ENCODE measurements around the gene MRPS9. TPM values are rescaled to one million over a fixed set of nuclear protein-coding genes. Genes with fewer than 3 reads are reported as not detected.

Gene MRPS9
- total and polyA plus RNA-seq, 2 donors (not counting 3 experiments of a cell fraction or from before 2014, with no cell fraction given), result 14.5 to 23.9 TPM

DNA sequence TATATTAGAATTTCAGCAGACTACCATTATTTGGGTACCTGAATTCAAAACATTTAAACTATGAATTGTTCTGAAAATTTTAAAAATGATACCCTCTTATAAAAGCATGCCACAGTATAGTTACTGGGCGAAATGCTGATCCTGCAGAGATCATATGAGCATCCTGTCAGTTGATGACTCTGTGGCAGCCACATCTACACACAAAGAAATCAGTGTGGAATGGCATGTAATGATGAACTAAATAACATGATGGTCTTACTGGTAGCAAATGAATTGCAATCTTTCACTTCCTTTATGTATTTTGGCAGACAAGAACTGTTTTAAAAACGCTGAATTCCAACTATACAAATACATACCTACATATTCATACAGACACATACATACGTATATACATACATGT is 38.3 kb downstream of the MRPS9 start:
- Histone ChIP-seq H3K4me2 (ENCODE audit: insufficient read depth, low read length) (no peak overlapping the region), H2AFZ (ENCODE audit: low read depth, low read length) (no peak overlapping the region), H3K4me3 (replicated peaks in 1 of 3; ENCODE audit: insufficient read depth in 1 of 3, low read depth in 1 of 3, low read length in 3 of 3) (no peak overlapping the region), H3K36me3 (ENCODE audit: control insufficient read depth in 2 of 2, extremely low read depth in 1 of 2, insufficient read depth in 2 of 2, low read length in 2 of 2) (no peaks in the 10 kb centered on the region), H3K4me1 (ENCODE audit: control insufficient read depth, extremely low read depth, insufficient read depth, low read length) (no peaks in the 10 kb centered on the region), H3K79me2 (ENCODE audit: control insufficient read depth, insufficient read depth, low read length) (no peaks in the 10 kb centered on the region), H3K9me1 (replicated peaks; ENCODE audit: control insufficient read depth, extremely low read depth, insufficient read depth, low read length) (no peaks in the 10 kb centered on the region), H3K27ac (ENCODE audit: insufficient read depth, low read depth, low read length) (no peak overlapping the region), H3K9me3 (replicated peaks; ENCODE audit: control insufficient read depth, insufficient read depth, low read length) (no peaks in the 10 kb centered on the region), H3K27me3 (ENCODE audit: control insufficient read depth in 2 of 2, insufficient read depth in 2 of 2, low read length in 2 of 2) (no peaks in the 10 kb centered on the region), H3K9ac (replicated peaks; ENCODE audit: extremely low read depth, insufficient read depth, low read length) (no peak overlapping the region), H4K20me1 (replicated peaks; ENCODE audit: control insufficient read depth, extremely low read depth, insufficient read depth, low read length) (no peaks in the 10 kb centered on the region)
- FAIRE-seq, result no peak
- DNase-seq (ENCODE audit: low read depth, low spot score), result no peak
- intact Hi-C loops (cut with micrococcal nuclease), result no loop called here
- BruUV-seq (replicated peaks), result no TSS peak
- dilution Hi-C loops (cut with MboI; ENCODE audit: extremely low pct_ligation_motif_present, low sequenced_read_pairs), result no loop called here
- TF ChIP-seq GATA2 (IDR thresholded peaks at IDR 0.05; ENCODE audit: insufficient read depth, insufficient read length, low read depth, low read length) (no peak), POLR2A (IDR thresholded peaks at IDR 0.05; ENCODE audit: low read depth, low read length) (no peak), POLR2AphosphoS5 (IDR thresholded peaks at IDR 0.05; ENCODE audit: insufficient read depth, low read depth, low read length) (no peak), EZH2 (IDR thresholded peaks at IDR 0.05; ENCODE audit: borderline replicate concordance, low read depth, low read length, severe bottlenecking) (no peak), MYC (IDR thresholded peaks at IDR 0.05; ENCODE audit: low read depth, low read length) (no peak), FOS (IDR thresholded peaks at IDR 0.05; ENCODE audit: borderline replicate concordance, insufficient read depth, low read length) (no peak), JUN (IDR thresholded peaks at IDR 0.05; ENCODE audit: borderline replicate concordance, insufficient read depth, insufficient read length, low read depth) (no peak)
- TF ChIP-seq, protein P1, sequence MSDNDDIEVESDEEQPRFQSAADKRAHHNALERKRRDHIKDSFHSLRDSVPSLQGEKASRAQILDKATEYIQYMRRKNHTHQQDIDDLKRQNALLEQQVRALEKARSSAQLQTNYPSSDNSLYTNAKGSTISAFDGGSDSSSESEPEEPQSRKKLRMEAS (IDR thresholded peaks at IDR 0.05; ENCODE audit: insufficient read depth, insufficient read length), result no peak
- TF ChIP-seq, protein P2, sequence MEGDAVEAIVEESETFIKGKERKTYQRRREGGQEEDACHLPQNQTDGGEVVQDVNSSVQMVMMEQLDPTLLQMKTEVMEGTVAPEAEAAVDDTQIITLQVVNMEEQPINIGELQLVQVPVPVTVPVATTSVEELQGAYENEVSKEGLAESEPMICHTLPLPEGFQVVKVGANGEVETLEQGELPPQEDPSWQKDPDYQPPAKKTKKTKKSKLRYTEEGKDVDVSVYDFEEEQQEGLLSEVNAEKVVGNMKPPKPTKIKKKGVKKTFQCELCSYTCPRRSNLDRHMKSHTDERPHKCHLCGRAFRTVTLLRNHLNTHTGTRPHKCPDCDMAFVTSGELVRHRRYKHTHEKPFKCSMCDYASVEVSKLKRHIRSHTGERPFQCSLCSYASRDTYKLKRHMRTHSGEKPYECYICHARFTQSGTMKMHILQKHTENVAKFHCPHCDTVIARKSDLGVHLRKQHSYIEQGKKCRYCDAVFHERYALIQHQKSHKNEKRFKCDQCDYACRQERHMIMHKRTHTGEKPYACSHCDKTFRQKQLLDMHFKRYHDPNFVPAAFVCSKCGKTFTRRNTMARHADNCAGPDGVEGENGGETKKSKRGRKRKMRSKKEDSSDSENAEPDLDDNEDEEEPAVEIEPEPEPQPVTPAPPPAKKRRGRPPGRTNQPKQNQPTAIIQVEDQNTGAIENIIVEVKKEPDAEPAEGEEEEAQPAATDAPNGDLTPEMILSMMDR (IDR thresholded peaks at IDR 0.05; ENCODE audit: extremely low read depth in 1 of 2, insufficient read depth in 1 of 2, low read depth in 1 of 2, low read length in 2 of 2), result no peak
- CTCF ChIA-PET, result no interaction called here
- POLR2A ChIA-PET, result no interaction called here

All from endothelial cell of umbilical vein (primary cell).